ENCODE results near the gene SPDYE1.
"Not testable (repeated sequence)": the region's sequence is repeated elsewhere in the genome, so short reads cannot be mapped to it uniquely, and the experiment has no call there.

DNA sequence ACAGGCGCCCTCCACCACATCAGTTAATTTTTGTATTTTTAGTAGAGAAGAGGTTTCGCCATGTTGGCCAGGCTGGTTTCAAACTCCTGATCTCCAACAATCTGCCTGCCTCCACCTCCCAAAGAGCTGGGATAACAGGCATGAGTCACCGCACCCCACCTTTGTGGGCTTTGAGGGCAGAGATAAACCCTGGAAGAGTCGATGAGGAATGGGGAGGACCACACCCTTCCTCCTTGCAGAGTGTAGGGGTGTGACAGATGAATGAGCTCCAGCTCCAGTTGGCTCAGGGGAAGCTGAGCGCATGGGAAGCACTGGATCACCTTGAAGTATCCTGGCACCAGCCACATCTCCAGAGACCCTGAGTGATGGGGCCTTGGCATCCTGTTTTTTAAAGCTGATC is 32.3 kb downstream of the SPDYE1 start:
- TF ChIP-seq EZH2phosphoT487 (IDR thresholded peaks at IDR 0.05; ENCODE audit: borderline replicate concordance, low read length) = not testable (repeated sequence)
- TF ChIP-seq, protein P1, sequence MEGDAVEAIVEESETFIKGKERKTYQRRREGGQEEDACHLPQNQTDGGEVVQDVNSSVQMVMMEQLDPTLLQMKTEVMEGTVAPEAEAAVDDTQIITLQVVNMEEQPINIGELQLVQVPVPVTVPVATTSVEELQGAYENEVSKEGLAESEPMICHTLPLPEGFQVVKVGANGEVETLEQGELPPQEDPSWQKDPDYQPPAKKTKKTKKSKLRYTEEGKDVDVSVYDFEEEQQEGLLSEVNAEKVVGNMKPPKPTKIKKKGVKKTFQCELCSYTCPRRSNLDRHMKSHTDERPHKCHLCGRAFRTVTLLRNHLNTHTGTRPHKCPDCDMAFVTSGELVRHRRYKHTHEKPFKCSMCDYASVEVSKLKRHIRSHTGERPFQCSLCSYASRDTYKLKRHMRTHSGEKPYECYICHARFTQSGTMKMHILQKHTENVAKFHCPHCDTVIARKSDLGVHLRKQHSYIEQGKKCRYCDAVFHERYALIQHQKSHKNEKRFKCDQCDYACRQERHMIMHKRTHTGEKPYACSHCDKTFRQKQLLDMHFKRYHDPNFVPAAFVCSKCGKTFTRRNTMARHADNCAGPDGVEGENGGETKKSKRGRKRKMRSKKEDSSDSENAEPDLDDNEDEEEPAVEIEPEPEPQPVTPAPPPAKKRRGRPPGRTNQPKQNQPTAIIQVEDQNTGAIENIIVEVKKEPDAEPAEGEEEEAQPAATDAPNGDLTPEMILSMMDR (IDR thresholded peaks at IDR 0.05; ENCODE audit: low read depth, low read length, poor library complexity, severe bottlenecking) = not testable (repeated sequence)

Measured in DOHH2 (cell line).